Liver (tissue), 9 donors: Measurements from ENCODE around the gene CDKN2B-AS1. TPM values are rescaled to one million over a fixed set of nuclear protein-coding genes. Genes with fewer than 3 reads are reported as not detected.

Experiments used
- DNase-seq: peaks from one replicate; pipeline ENCODE4 v3.0.0-alpha.2; 2017; ENCODE audit warnings: low spot score
- H3K27ac ChIP-seq, 2 donors: one replicate each; pipeline ENCODE4 v1.7.0; 2013; ENCODE audit warnings: inconsistent platforms in 2 of 2, low read length in 2 of 2, control low read depth in 1 of 2, low read depth in 1 of 2, mild to moderate bottlenecking in 1 of 2
- H3K27me3 ChIP-seq, 4 donors: one replicate each; pipeline versions ENCODE4 v1.6.1 to v1.7.0; 2013; ENCODE audit warnings: low read length in 3 of 4, inconsistent platforms in 1 of 4, mild to moderate bottlenecking in 1 of 4, moderate library complexity in 1 of 4; ENCODE audit not compliant: control insufficient read depth in 4 of 4, insufficient read depth in 4 of 4
- H3K36me3 ChIP-seq, 4 donors: one replicate each; pipeline versions ENCODE4 v1.6.1 to v1.7.0; 2013; ENCODE audit warnings: low read length in 3 of 4, mild to moderate bottlenecking in 3 of 4, low read depth in 1 of 4, moderate library complexity in 1 of 4; ENCODE audit not compliant: control insufficient read depth in 4 of 4, insufficient read depth in 3 of 4
- H3K4me1 ChIP-seq, 4 donors: one replicate each; pipeline versions ENCODE4 v1.6.1 to v1.7.0; 2013; ENCODE audit warnings: low read length in 3 of 4, mild to moderate bottlenecking in 3 of 4, moderate library complexity in 1 of 4; ENCODE audit not compliant: control insufficient read depth in 4 of 4, insufficient read depth in 4 of 4
- H3K4me3 ChIP-seq, 3 donors: one replicate each; pipeline versions ENCODE4 v1.6.1 to v1.7.0; 2013; ENCODE audit warnings: low read length in 3 of 3, control low read depth in 1 of 3, low read depth in 1 of 3, mild to moderate bottlenecking in 1 of 3
- H3K9ac ChIP-seq, 2 donors: one replicate each; pipeline ENCODE4 v1.7.0; 2013; ENCODE audit warnings: low read length in 2 of 2, mild to moderate bottlenecking in 2 of 2, moderate library complexity in 2 of 2, control low read depth in 1 of 2, low read depth in 1 of 2
- H3K9me3 ChIP-seq, 4 donors: one replicate each; pipeline versions ENCODE4 v1.6.1 to v1.7.0; 2013; ENCODE audit warnings: low read length in 3 of 4; ENCODE audit not compliant: control insufficient read depth in 4 of 4
- EGR1 ChIP-seq, 2 donors: IDR thresholded peaks; 2 replicates each; pipeline ENCODE4 v1.6.1; 2016 to 2018; ENCODE audit warnings: antibody characterized with exemption in 2 of 2, low read depth in 2 of 2
- FOXA1 ChIP-seq: IDR thresholded peaks from 2 replicates; pipeline ENCODE4 v1.6.1; 2016; ENCODE audit warnings: antibody characterized with exemption
- FOXA2 ChIP-seq: IDR thresholded peaks from 2 replicates; pipeline ENCODE4 v1.6.1; 2016; ENCODE audit warnings: antibody characterized with exemption
- GABPA ChIP-seq, 2 donors: IDR thresholded peaks in 1 of 2; conservative IDR thresholded peaks in 1 of 2; 2 replicates each; pipeline ENCODE4 v1.6.1; 2016; ENCODE audit warnings: antibody characterized with exemption in 2 of 2, mild to moderate bottlenecking in 1 of 2, moderate library complexity in 1 of 2
- HNF4A ChIP-seq, 2 donors: conservative IDR thresholded peaks; 2 replicates each; pipeline ENCODE4 v1.6.1; 2016; ENCODE audit warnings: antibody characterized with exemption in 2 of 2, mild to moderate bottlenecking in 2 of 2
- HNF4G ChIP-seq: IDR thresholded peaks from 2 replicates; pipeline ENCODE4 v1.6.1; 2016; ENCODE audit warnings: antibody characterized with exemption
- JUND ChIP-seq, 2 donors: IDR thresholded peaks; 2 replicates each; pipeline ENCODE4 v1.6.1; 2016; ENCODE audit warnings: antibody characterized with exemption in 2 of 2
- NR2F2 ChIP-seq: IDR thresholded peaks from 2 replicates; pipeline ENCODE4 v1.6.1; 2016; ENCODE audit warnings: antibody characterized with exemption
- RAD21 ChIP-seq, 2 donors: IDR thresholded peaks; 2 replicates each; pipeline ENCODE4 v1.6.1; 2016; ENCODE audit warnings: antibody characterized with exemption in 2 of 2, mild to moderate bottlenecking in 2 of 2
- RXRA ChIP-seq, 2 donors: IDR thresholded peaks; 2 replicates each; pipeline ENCODE4 v1.6.1; 2017 to 2018; ENCODE audit warnings: antibody characterized with exemption in 2 of 2, mild to moderate bottlenecking in 1 of 2
- SP1 ChIP-seq: IDR thresholded peaks from 2 replicates; pipeline ENCODE4 v1.6.1; 2018; ENCODE audit warnings: antibody characterized with exemption, mild to moderate bottlenecking
- TAF1 ChIP-seq: conservative IDR thresholded peaks from 2 replicates; pipeline ENCODE4 v1.6.1; 2016; ENCODE audit warnings: antibody characterized with exemption, mild to moderate bottlenecking
- YY1 ChIP-seq: IDR thresholded peaks from 2 replicates; pipeline ENCODE4 v1.6.1; 2016; ENCODE audit warnings: antibody characterized with exemption, mild to moderate bottlenecking
- WGBS: extraction: QIAGEN DNeasy Blood & Tissue Kit; methylation state at CpG from one replicate; pipeline ENCODE4 v1.1.7; 2013; 5-methylcytosine and 5-hydroxymethylcytosine counted together
- polyA plus RNA-seq, 2 donors: library from polyadenylated mRNA; stranded (reverse) in 1 of 2; unstranded in 1 of 2; fragments of 200-250 nt in 1 of 2; fragments of >200 nt in 1 of 2; fragmentation: Nextera tagmentation in 1 of 2; extraction: Ambion mirVana in 1 of 2; gene quantifications; one replicate each; pipeline versions ENCODE4 v1.2.1 to v1.2.3, GENCODE V29; 2013 to 2015
- total RNA-seq, 2 donors: library from RNA; depleted of rRNA; stranded (reverse); fragments of >200 nt; gene quantifications; one replicate each; pipeline ENCODE4 v1.2.3, GENCODE V29; 2014
- TF ChIP-seq, protein P1 (sequence below): IDR thresholded peaks from 2 replicates; pipeline ENCODE4 v1.6.1; 2016; ENCODE audit warnings: antibody characterized with exemption
- TF ChIP-seq, protein P2 (sequence below): IDR thresholded peaks from 2 replicates; pipeline ENCODE4 v1.6.1; 2016; ENCODE audit warnings: antibody characterized with exemption, mild to moderate bottlenecking
- TF ChIP-seq, protein P3 (sequence below): IDR thresholded peaks from 2 replicates; pipeline ENCODE4 v1.6.1; 2016; ENCODE audit warnings: antibody characterized with exemption
- TF ChIP-seq, protein P4 (sequence below): IDR thresholded peaks from 2 replicates; pipeline ENCODE4 v1.6.1; 2016; ENCODE audit warnings: antibody characterized with exemption
- TF ChIP-seq, protein P5 (sequence below): fragments of 150-350 bp; IDR thresholded peaks from 2 replicates; pipeline ENCODE4 v1.5.1; 2017; ENCODE audit warnings: improper control_type of control experiment, low read depth, low read length; ENCODE audit not compliant: missing input control
- donor health status: healthy.
- donor health status: healthy.
- donor health status: healthy.
- donor health status: healthy.
- donor health status: healthy.

CDKN2B-AS1 gene
- total and polyA plus RNA-seq, 4 donors = 0.08 to 0.42 TPM; not detected in 2

DNA sequence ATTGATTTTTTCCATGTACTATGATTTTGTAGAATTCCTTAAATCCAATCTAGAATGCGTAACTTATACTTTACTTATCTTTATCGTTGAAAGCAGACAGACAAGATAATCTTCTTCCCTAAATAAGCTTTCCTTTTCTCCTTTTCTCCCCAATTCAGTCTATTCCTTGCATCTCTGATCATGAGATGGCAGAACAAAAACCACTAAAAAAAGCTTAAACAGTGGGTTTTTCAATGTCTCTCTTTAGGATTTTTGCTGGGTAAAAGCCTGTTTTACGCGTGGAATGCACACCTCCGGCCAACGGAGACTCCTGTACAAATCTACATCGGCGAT is 13.8 kb downstream of the CDKN2B-AS1 start:
- 2% methylated on average over 8 of the region's 8 CpGs for WGBS
- peaks cover 0 to 10% (median 0%) of the 10 kb centered on the region in 4 donors for H3K27me3 ChIP-seq

More for the DNA sequence above, 13.8 kb downstream of the CDKN2B-AS1 start:
- H3K27ac ChIP-seq = peak overlapping the region in 1 of 2 donors; percentile 81
- H3K4me3 ChIP-seq = peak overlapping the region; percentile 79 to 91 (median 85)
- TF ChIP-seq, protein P1, sequence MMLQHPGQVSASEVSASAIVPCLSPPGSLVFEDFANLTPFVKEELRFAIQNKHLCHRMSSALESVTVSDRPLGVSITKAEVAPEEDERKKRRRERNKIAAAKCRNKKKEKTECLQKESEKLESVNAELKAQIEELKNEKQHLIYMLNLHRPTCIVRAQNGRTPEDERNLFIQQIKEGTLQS = no peak
- TF ChIP-seq HNF4G (no peak), YY1 (no peak), SP1 (no peak), NR2F2 (no peak), FOXA2 (no peak), EGR1 (IDR thresholded peaks at IDR 0.05; ENCODE audit: low read depth in 2 of 2) (no peak), FOXA1 (no peak), RAD21 (IDR thresholded peaks at IDR 0.05) (no peak), GABPA (IDR thresholded peaks at IDR 0.05 in 1 of 2, conservative IDR thresholded peaks at IDR 0.05 in 1 of 2) (no peak), HNF4A (conservative IDR thresholded peaks at IDR 0.05) (no peak), TAF1 (no peak), JUND (IDR thresholded peaks at IDR 0.05) (no peak), RXRA (IDR thresholded peaks at IDR 0.05) (no peak)
- TF ChIP-seq, protein P2, sequence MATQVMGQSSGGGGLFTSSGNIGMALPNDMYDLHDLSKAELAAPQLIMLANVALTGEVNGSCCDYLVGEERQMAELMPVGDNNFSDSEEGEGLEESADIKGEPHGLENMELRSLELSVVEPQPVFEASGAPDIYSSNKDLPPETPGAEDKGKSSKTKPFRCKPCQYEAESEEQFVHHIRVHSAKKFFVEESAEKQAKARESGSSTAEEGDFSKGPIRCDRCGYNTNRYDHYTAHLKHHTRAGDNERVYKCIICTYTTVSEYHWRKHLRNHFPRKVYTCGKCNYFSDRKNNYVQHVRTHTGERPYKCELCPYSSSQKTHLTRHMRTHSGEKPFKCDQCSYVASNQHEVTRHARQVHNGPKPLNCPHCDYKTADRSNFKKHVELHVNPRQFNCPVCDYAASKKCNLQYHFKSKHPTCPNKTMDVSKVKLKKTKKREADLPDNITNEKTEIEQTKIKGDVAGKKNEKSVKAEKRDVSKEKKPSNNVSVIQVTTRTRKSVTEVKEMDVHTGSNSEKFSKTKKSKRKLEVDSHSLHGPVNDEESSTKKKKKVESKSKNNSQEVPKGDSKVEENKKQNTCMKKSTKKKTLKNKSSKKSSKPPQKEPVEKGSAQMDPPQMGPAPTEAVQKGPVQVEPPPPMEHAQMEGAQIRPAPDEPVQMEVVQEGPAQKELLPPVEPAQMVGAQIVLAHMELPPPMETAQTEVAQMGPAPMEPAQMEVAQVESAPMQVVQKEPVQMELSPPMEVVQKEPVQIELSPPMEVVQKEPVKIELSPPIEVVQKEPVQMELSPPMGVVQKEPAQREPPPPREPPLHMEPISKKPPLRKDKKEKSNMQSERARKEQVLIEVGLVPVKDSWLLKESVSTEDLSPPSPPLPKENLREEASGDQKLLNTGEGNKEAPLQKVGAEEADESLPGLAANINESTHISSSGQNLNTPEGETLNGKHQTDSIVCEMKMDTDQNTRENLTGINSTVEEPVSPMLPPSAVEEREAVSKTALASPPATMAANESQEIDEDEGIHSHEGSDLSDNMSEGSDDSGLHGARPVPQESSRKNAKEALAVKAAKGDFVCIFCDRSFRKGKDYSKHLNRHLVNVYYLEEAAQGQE = no peak
- TF ChIP-seq, protein P3, sequence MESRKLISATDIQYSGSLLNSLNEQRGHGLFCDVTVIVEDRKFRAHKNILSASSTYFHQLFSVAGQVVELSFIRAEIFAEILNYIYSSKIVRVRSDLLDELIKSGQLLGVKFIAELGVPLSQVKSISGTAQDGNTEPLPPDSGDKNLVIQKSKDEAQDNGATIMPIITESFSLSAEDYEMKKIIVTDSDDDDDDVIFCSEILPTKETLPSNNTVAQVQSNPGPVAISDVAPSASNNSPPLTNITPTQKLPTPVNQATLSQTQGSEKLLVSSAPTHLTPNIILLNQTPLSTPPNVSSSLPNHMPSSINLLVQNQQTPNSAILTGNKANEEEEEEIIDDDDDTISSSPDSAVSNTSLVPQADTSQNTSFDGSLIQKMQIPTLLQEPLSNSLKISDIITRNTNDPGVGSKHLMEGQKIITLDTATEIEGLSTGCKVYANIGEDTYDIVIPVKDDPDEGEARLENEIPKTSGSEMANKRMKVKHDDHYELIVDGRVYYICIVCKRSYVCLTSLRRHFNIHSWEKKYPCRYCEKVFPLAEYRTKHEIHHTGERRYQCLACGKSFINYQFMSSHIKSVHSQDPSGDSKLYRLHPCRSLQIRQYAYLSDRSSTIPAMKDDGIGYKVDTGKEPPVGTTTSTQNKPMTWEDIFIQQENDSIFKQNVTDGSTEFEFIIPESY = no peak
- TF ChIP-seq, protein P4, sequence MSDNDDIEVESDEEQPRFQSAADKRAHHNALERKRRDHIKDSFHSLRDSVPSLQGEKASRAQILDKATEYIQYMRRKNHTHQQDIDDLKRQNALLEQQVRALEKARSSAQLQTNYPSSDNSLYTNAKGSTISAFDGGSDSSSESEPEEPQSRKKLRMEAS = no peak
- TF ChIP-seq, protein P5, sequence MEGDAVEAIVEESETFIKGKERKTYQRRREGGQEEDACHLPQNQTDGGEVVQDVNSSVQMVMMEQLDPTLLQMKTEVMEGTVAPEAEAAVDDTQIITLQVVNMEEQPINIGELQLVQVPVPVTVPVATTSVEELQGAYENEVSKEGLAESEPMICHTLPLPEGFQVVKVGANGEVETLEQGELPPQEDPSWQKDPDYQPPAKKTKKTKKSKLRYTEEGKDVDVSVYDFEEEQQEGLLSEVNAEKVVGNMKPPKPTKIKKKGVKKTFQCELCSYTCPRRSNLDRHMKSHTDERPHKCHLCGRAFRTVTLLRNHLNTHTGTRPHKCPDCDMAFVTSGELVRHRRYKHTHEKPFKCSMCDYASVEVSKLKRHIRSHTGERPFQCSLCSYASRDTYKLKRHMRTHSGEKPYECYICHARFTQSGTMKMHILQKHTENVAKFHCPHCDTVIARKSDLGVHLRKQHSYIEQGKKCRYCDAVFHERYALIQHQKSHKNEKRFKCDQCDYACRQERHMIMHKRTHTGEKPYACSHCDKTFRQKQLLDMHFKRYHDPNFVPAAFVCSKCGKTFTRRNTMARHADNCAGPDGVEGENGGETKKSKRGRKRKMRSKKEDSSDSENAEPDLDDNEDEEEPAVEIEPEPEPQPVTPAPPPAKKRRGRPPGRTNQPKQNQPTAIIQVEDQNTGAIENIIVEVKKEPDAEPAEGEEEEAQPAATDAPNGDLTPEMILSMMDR = no peak
- peak overlapping the region in 1 of 2 donors; percentile 55 for H3K9ac ChIP-seq
- peaks cover 2 to 17% (median 8%) of the 10 kb centered on the region in 4 donors for H3K4me1 ChIP-seq
- no peaks in the 10 kb centered on the region for H3K9me3 ChIP-seq
- DNase-seq = no peak
- no peaks in the 10 kb centered on the region for H3K36me3 ChIP-seq
